AG20443 (cell line): Measurements from ENCODE around the gene GPC3.

ENCODE experiments used
- DNase-seq: peaks from one replicate; pipeline ENCODE4 v3.0.0; 2012; ENCODE audit warnings: low spot score, mixed read lengths

The GPC3 gene

GRCh38 chrX:133968109-133968508, 17.3 kb downstream of the GPC3 start:
- no peak for DNase-seq

DNA sequence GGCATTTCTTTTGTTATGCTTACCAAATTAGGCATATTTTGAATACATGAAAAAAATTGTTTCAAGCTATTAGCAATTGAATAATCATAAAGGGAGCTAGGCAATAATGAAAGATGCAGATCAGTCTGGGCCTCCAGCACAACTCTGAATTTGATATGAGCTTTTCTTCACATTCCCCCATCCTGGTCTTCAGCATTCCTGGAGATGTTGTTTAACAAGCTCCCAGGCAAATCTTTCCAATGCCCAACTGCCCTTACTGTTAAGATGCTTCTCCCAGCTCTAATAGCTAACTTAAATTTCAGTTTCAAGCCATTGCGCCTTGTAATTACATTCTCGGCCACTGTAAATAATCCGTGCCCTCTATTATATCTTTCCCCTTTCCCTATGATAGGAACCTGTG, 19.2 kb downstream of the GPC3 start:
- no peak for DNase-seq

- no peak for DNase-seq
Observed at GRCh38 chrX:133965321-133965720, 20.1 kb downstream of the GPC3 start.

GRCh38 chrX:133961046-133961445, 24.3 kb downstream of the GPC3 start:
- DNase-seq: no peak

- DNase-seq: no peak
Observed at GRCh38 chrX:133959972-133960371, 25.4 kb downstream of the GPC3 start.

- no peak for DNase-seq
Observed at GRCh38 chrX:133958997-133959688, 26.3 kb downstream of the GPC3 start.

DNA sequence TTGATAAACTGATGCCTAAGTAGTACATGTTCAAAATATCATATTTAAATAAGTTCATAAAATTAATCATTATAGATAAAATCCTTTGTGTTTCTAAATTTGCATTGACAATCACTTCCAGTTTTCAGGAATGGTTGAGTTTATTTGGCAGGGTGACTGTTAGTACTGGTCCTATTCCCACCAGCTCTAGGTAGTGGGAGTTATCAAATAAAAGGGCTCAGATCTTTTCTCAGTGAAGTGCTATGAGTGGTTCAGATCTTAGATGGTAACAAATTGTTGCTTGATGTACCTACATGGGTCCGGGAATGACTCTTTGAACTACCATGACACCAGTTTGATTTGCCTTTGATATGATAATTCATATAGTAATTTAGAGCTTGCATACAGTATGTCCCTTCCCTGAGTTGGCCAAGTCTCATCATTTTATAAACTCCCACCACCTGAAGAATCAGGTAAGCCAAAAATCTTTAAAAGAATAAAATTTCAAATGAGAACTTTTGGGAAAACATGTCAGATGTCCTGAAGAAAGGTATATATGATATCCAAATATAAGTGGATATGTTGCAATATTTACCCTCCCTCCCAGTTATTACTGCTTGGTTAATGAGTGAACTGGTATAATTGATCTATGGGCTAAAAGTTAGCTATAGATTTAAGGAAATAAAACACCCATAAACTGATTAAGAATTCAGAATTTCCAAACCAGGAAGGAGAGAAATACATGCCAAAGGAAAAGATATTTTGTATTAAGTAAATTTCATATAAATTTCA, 28.6 kb downstream of the GPC3 start:
- no peak for DNase-seq

GRCh38 chrX:133953785-133954355, 31.5 kb downstream of the GPC3 start:
- DNase-seq: no peak

- no peak for DNase-seq
Observed at GRCh38 chrX:133953078-133953477, 32.3 kb downstream of the GPC3 start.

- DNase-seq: no peak
Observed at GRCh38 chrX:133951098-133951497, 34.3 kb downstream of the GPC3 start.

- no peak for DNase-seq
Observed at GRCh38 chrX:133950214-133950613, 35.2 kb downstream of the GPC3 start.

- DNase-seq: no peak
Observed at GRCh38 chrX:133948895-133949294, 36.5 kb downstream of the GPC3 start.

GRCh38 chrX:133947996-133948395, 37.4 kb downstream of the GPC3 start:
- DNase-seq: no peak

GRCh38 chrX:133947022-133947421, 38.4 kb downstream of the GPC3 start:
- no peak for DNase-seq

- DNase-seq: no peak
Observed at GRCh38 chrX:133943507-133943906, 41.9 kb downstream of the GPC3 start.

GRCh38 chrX:133939655-133940302, 45.6 kb downstream of the GPC3 start:
- no peak for DNase-seq

GRCh38 chrX:133938530-133938929, 46.9 kb downstream of the GPC3 start:
- DNase-seq: no peak

GRCh38 chrX:133937022-133937421, 48.4 kb downstream of the GPC3 start:
- DNase-seq: no peak

DNA sequence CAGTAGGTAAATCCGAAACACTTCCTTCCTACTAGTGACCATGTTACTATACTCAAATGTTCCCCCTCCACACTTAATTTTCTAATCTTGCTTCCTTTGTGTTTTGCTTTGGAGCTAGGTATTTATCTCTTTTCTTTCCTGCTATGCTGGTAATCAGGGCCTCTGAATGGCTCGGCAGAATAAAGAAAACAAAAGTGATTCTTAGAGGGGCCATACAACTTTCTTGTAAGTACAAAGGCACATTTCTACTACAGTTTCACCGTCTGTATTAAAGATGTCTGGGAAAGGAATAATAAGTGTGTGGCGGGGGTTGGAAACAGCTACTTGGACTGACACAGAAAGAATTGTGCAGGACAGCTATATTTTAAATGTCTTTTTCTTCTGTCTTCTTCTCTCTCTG, 50.3 kb downstream of the GPC3 start:
- no peak for DNase-seq

DNA sequence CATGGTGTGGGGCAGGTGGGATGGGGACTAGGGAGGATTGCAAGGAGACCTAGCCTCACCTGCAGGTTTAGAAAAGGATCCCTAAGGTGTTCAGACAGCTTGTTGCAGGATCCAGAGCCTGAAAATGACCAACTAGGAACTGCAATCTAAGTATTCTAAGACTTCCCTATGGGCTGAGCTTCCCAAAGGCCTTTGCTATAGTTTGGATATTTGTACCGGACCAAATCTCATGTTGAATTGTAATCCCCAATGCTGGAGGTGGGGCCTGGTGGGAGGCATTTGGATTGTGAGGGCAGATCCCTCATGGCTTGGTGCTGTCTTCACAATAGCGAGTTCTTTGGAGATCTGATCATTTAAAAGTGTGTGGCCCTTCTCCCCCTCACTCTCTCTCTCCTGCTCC, 52.1 kb downstream of the GPC3 start:
- no peak for DNase-seq

- no peak for DNase-seq
Observed at GRCh38 chrX:133929836-133930464, 55.4 kb downstream of the GPC3 start.

DNA sequence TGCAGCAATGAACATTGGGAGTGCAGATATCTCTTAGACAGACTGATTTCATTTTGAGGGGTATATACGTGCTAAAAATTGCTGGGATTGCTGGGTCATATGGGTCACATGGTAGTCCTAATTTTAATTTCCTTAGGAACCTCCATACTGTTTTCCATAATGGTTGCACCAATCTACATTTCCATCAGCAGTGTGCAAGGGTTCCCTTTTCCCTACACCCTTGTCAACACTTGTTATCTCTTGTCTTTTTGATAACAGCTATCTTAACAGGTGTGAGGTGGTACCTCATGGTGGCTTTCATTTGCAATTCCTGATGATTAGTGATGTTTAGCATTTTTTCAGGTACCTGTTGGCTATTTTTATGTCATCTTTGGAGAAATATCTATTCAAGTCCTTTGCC, 57.0 kb downstream of the GPC3 start:
- DNase-seq: no peak
